SU-DHL-6 (cell line): ENCODE results near the gene PRDM10.

Experiments used
- CTCF ChIP-seq: fragments of 200-600 bp; sonication (generic); IDR thresholded peaks from one replicate; pipeline ENCODE4 v1.5.1; 2017; ENCODE audit warnings: antibody characterized with exemption, mild to moderate bottlenecking, low read length, moderate library complexity; ENCODE audit not compliant: insufficient read depth, poor library complexity, severe bottlenecking
- EZH2phosphoT487 ChIP-seq: fragments of 200-600 bp; sonication (generic), shearing (Covaris generic); conservative IDR thresholded peaks from 2 replicates; pipeline ENCODE4 v1.6.1; 2018; ENCODE audit warnings: mild to moderate bottlenecking, antibody characterized with exemption, low read length, moderate library complexity, mixed read lengths

- TF ChIP-seq CTCF, result no peak
- no peak for TF ChIP-seq EZH2phosphoT487
These were observed 21.7 kb upstream of the PRDM10 start for GRCh38 chr11:130024361-130024760.
